ENCODE data around the gene HSDL2. TPM values are rescaled to one million over a fixed set of nuclear protein-coding genes. Genes with fewer than 3 reads are reported as not detected.

HSDL2 gene
- total and polyA plus RNA-seq, 8 donors: 9.4 to 20.4 (median 14.1) TPM

DNA sequence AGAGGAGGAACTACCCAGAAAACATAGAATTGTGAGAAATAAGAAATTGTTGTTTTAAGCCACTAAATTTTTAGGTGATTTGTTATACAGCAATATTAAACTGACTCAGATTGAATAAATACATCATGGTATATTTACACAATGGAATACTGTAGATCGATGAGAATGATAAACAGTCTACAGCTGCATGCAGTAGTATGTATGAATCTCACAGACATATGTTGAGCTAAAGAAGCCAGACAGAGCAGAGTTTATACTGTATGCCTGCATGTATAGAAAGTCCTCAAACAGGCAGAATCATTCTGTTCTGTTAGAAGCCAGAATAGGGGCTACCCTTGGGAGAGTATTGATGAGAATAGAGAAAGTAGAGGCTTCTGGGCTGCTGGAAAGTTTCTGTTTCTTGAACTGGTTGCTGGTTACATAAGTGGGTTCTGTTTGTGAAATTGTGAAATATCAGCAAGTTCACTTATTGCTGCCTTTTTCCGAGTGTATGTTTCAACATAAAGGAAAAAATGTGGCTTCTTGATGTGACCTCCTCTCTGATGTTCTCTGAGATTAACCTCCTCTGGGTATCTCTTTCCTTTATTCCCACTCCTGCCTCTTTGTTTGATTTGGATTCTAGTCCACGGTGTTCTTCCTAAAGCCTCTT is 116.3 kb downstream of the HSDL2 start:
- no peak for TF ChIP-seq CTCF (IDR thresholded peaks at IDR 0.05)
- no peaks in the 10 kb centered on the region for H3K4me1 ChIP-seq
- ATAC-seq (no peak), FAIRE-seq (no peak), DNase-seq (no peak)
- intact Hi-C loops (cut with DNase I): no loop called here
- H3K27ac ChIP-seq: no peak overlapping the region
- no peaks in the 10 kb centered on the region for H3K9me3 ChIP-seq
- no peaks in the 10 kb centered on the region for H3K27me3 ChIP-seq
- 57% methylated on average over 3 of the region's 3 CpGs for WGBS, 2 donors
- no peak overlapping the region for H3K4me3 ChIP-seq
- no peaks in the 10 kb centered on the region for H3K36me3 ChIP-seq

- DNase-seq (no peak), ATAC-seq (no peak), FAIRE-seq (no peak)
- H3K27me3 ChIP-seq: no peaks in the 10 kb centered on the region
- H3K9me3 ChIP-seq: no peaks in the 10 kb centered on the region
- intact Hi-C loops (cut with DNase I): no loop called here
- H3K4me1 ChIP-seq: peaks cover 4 to 7% (median 4%) of the 10 kb centered on the region in 3 donors
- WGBS, 2 donors: 97 to 99% methylated on average over 2 of the region's 2 CpGs
- no peak overlapping the region for H3K27ac ChIP-seq
- no peak overlapping the region for H3K4me3 ChIP-seq
- no peak for TF ChIP-seq CTCF (IDR thresholded peaks at IDR 0.05)
- no peaks in the 10 kb centered on the region for H3K36me3 ChIP-seq
Measured at GRCh38 chr9:112500842-112501241, 120.9 kb downstream of the HSDL2 start.

DNA sequence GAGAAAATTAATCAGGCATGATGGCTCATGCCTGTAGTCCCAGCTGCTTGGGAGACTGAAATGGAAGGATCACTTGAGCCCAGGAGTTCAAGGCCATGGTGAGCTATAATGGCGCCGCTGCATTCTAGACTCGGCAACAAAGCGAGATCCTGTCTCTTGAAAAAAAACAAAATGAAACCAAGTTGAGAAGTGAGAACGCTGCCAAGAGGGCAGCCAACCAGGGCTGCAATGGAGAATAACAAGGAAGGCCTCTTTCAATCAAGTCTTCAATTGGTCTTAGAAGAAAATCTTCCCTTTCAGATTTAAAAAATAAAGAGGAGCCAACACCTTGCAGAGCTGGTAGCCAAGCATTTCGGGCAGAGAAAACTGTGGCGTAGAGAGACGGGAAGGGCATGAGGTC is 121.4 kb downstream of the HSDL2 start:
- intact Hi-C loops (cut with DNase I): no loop called here
- Histone ChIP-seq H3K4me1 (peaks cover 4 to 7% (median 5%) of the 10 kb centered on the region in 3 donors), H3K36me3 (no peaks in the 10 kb centered on the region), H3K27ac (no peak overlapping the region), H3K9me3 (no peaks in the 10 kb centered on the region), H3K27me3 (no peaks in the 10 kb centered on the region), H3K4me3 (no peak overlapping the region)
- no peak for DNase-seq
- WGBS, 2 donors: 94 to 96% methylated on average over 8 of the region's 8 CpGs
- no peak for FAIRE-seq
- no peak for TF ChIP-seq CTCF (IDR thresholded peaks at IDR 0.05)
- ATAC-seq: no peak

- DNase-seq: no peak
- no peak for FAIRE-seq
- no peaks in the 10 kb centered on the region for H3K36me3 ChIP-seq
- peak in 3 of 4 donors; percentile 46 to 51 (median 48) for ATAC-seq
- no peak overlapping the region for H3K4me3 ChIP-seq
- WGBS, 2 donors: 44 to 51% methylated on average over 3 of the region's 3 CpGs
- no peak overlapping the region for H3K27ac ChIP-seq
- peaks cover 4 to 15% (median 13%) of the 10 kb centered on the region in 3 donors for H3K4me1 ChIP-seq
- H3K27me3 ChIP-seq: no peaks in the 10 kb centered on the region
- TF ChIP-seq CTCF (IDR thresholded peaks at IDR 0.05): no peak
- no peaks in the 10 kb centered on the region for H3K9me3 ChIP-seq
- intact Hi-C loops (cut with DNase I): no loop called here
Measured at GRCh38 chr9:112502175-112502946, 122.5 kb downstream of the HSDL2 start.

- intact Hi-C loops (cut with DNase I): no loop called here
- Histone ChIP-seq H3K27ac (no peak overlapping the region), H3K9me3 (no peaks in the 10 kb centered on the region), H3K4me3 (no peak overlapping the region), H3K27me3 (no peaks in the 10 kb centered on the region), H3K4me1 (peaks cover 4 to 18% (median 13%) of the 10 kb centered on the region in 3 donors), H3K36me3 (no peaks in the 10 kb centered on the region)
- no peak for FAIRE-seq
- 66 to 80% methylated on average over 5 of the region's 5 CpGs for WGBS, 2 donors
- no peak for TF ChIP-seq CTCF (IDR thresholded peaks at IDR 0.05)
- DNase-seq: no peak
- ATAC-seq: no peak
Measured at GRCh38 chr9:112503170-112503569, 123.3 kb downstream of the HSDL2 start.

All from pancreas (tissue), 10 donors.